ENCODE data around the gene KRTAP21-1. TPM values are rescaled to one million over a fixed set of nuclear protein-coding genes. Genes with fewer than 3 reads are reported as not detected.
"Not testable (repeated sequence)": the region's sequence is repeated elsewhere in the genome, so short reads cannot be mapped to it uniquely, and the experiment has no call there.

KRTAP21-1 gene
- total RNA-seq: not detected

DNA sequence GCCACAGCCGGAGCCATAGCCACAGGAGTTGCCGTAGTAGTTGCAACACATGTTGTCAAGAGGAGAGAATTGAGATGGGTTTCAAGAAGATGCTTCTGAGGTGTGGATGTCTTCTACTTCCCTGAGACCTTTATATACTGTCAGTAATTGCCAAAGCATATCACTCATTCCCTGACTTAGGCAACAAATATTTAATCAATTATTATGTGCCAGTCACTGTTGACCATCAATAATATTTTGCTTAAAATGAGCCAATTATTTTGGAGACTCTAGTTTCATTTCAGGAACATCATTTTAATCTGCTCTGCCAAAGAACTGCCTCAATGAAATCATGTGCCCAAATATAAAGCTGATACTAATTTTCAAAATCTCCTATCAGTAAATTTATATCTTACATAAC is at the start of gene KRTAP21-1:
Gene KRTAP21-1, minus strand, starts transcription at position 101 of the 400 bp plus-strand sequence. Its CDS starts 50 bp downstream, at position 51.
- DNase-seq; H3K27me3 ChIP-seq; H3K27ac ChIP-seq; ATAC-seq; H3K9me3 ChIP-seq; H3K4me1 ChIP-seq; H3K36me3 ChIP-seq (replicated peaks in 1 of 2; ENCODE audit: insufficient read depth in 1 of 2, low read depth in 2 of 2); H3K4me3 ChIP-seq; intact Hi-C loops (cut with DNase I): not testable (repeated sequence)
- 100% methylated on average over 2 of the region's 2 CpGs for WGBS, 2 donors

DNA sequence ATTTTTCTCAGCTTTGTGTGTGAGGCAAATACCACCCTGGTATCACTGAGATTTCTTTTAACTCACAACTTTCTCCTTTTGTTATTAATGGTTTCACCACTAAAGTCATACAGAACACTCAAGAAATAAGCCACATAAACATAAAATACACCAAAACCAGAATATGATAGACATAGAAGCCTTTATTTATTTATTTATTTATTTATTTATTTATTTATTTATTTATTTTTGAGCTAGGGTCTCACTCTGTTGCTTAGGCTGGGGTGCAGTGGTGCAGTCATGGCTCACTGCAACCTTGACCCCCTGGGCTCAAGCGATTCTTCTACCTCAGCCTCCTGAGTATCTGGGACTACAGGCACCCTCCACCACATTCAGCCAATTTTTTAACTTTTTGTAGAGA is 45.4 kb upstream of the KRTAP21-1 start:
- 92 to 96% methylated on average over 1 of the region's 1 CpG for WGBS, 2 donors
- TF ChIP-seq, protein P1, sequence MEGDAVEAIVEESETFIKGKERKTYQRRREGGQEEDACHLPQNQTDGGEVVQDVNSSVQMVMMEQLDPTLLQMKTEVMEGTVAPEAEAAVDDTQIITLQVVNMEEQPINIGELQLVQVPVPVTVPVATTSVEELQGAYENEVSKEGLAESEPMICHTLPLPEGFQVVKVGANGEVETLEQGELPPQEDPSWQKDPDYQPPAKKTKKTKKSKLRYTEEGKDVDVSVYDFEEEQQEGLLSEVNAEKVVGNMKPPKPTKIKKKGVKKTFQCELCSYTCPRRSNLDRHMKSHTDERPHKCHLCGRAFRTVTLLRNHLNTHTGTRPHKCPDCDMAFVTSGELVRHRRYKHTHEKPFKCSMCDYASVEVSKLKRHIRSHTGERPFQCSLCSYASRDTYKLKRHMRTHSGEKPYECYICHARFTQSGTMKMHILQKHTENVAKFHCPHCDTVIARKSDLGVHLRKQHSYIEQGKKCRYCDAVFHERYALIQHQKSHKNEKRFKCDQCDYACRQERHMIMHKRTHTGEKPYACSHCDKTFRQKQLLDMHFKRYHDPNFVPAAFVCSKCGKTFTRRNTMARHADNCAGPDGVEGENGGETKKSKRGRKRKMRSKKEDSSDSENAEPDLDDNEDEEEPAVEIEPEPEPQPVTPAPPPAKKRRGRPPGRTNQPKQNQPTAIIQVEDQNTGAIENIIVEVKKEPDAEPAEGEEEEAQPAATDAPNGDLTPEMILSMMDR (IDR thresholded peaks at IDR 0.05): no peak
- TF ChIP-seq POLR2A (IDR thresholded peaks at IDR 0.05): no peak
- no peaks in the 10 kb centered on the region for H3K36me3 ChIP-seq (replicated peaks in 1 of 2; ENCODE audit: insufficient read depth in 1 of 2, low read depth in 2 of 2)

DNA sequence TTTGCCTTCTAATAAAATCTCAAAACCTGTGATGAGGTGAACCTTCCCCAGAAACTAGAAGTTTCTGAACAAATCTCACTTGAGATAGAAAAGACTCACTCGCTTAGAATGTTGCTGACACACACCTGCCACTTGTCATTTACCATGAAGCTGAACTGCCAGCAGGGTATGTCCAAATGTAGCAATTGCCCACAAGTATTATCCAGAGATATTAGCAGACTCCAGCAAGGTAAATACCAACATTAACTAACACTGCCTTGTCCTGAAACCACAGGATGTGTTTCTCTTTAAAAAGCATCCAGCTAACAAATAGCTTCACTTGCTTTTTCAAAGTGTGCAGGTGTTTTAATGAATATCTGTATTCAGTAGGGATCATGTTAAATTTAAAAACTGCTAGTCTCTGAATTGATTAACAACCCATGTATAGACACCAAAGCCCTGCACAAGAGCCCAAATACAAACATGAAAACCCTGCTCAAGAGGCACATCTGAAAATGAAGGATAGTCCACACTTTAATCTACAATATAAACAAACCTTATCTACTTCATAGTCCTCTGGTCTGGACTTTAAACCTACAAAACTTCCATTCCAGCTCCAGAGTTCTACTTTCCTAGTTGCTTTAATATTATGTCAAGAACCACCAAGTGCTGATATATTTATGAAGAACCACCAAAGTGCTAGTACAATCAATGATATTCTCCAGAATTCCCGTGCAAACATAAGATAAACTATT is 38.5 kb upstream of the KRTAP21-1 start:
- TF ChIP-seq POLR2A (IDR thresholded peaks at IDR 0.05): no peak
- TF ChIP-seq, protein P1 (IDR thresholded peaks at IDR 0.05): no peak
- intact Hi-C loops (cut with DNase I): no loop called here
- WGBS, 2 donors: 15 to 22% methylated on average over 2 of the region's 2 CpGs

More for the DNA sequence above, 45.4 kb upstream of the KRTAP21-1 start:
- Histone ChIP-seq H3K27me3 (no peaks in the 10 kb centered on the region), H3K9me3 (no peaks in the 10 kb centered on the region), H3K27ac (no peak overlapping the region), H3K4me3 (no peak overlapping the region), H3K4me1 (no peaks in the 10 kb centered on the region)
- intact Hi-C loops (cut with DNase I): no loop called here
- no peak for ATAC-seq
- DNase-seq: no peak

DNA sequence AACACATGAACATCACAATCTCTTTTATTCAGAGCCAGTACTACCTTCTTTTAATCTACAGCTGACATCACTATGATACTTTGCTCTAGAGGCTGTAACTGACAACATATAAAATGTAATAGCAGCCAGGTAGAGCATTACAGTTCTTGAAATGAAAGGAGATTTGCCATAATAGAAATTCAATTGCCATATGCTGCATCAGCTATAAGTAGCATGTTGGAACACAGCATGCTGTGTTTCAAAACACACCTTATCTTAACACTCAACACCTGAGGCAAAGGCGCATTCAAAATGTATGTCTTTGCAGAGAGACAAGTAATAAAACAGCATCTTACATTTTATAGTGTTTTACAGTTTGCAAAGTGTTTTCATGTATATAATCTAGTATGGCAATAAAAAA is 24.0 kb upstream of the KRTAP21-1 start:
- no peaks in the 10 kb centered on the region for H3K4me1 ChIP-seq
- WGBS, 2 donors: 91 to 94% methylated on average over 1 of the region's 1 CpG

More for the DNA sequence above, 38.5 kb upstream of the KRTAP21-1 start:
- H3K27ac ChIP-seq: no peak overlapping the region
- ATAC-seq: peak; percentile 59
- H3K27me3 ChIP-seq: no peaks in the 10 kb centered on the region
- no peak overlapping the region for H3K4me3 ChIP-seq
- no peaks in the 10 kb centered on the region for H3K9me3 ChIP-seq
- peaks cover 3% of the 10 kb centered on the region for H3K4me1 ChIP-seq
- no peak for DNase-seq
- no peaks in the 10 kb centered on the region for H3K36me3 ChIP-seq (replicated peaks in 1 of 2; ENCODE audit: insufficient read depth in 1 of 2, low read depth in 2 of 2)

DNA sequence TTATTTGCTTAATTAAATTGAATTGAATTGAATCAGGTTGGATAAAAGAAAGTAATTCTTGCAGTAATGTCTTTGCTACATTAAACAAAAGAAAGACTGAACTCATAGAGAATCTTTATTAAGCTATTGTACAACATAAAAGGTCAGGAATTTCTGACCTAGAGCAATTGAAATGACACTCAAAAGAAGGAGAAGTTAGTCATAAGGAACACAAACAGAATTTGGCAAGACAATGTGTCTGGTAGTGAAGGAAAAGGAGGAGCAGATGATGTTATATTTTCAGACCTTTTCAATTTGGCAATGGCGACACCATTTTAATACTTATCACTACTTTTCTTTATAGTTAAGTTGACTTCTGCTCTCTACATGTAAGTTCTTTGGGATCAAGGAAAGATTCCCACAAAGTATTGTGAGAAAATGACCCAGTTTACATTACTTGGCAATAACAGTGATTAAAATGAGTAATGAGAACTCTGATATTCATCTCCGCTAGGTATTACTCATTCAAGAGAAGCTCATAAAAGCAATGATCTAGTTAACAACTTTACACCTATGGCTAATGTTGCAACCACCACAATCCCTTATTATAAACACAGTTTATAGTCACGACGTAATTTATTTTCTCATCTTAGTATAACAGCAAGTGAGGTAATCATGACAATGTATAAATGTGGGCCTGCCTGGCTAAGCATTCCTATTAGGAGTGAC is 14.7 kb upstream of the KRTAP21-1 start:
- intact Hi-C loops (cut with DNase I): no loop called here
- H3K4me3 ChIP-seq: no peak overlapping the region
- peaks cover 9% of the 10 kb centered on the region for H3K4me1 ChIP-seq
- ATAC-seq: no peak
- no peak for DNase-seq
- no peak for TF ChIP-seq POLR2A (IDR thresholded peaks at IDR 0.05)
- TF ChIP-seq, protein P1 (IDR thresholded peaks at IDR 0.05): no peak
- H3K27ac ChIP-seq: no peak overlapping the region
- no peaks in the 10 kb centered on the region for H3K27me3 ChIP-seq
- no peaks in the 10 kb centered on the region for H3K9me3 ChIP-seq
- H3K36me3 ChIP-seq (replicated peaks in 1 of 2; ENCODE audit: insufficient read depth in 1 of 2, low read depth in 2 of 2): no peaks in the 10 kb centered on the region
- WGBS, 2 donors: 87 to 92% methylated on average over 4 of the region's 4 CpGs

More for the DNA sequence above, 24.0 kb upstream of the KRTAP21-1 start:
- TF ChIP-seq, protein P1 (IDR thresholded peaks at IDR 0.05): no peak
- no peak for TF ChIP-seq POLR2A (IDR thresholded peaks at IDR 0.05)
- intact Hi-C loops (cut with DNase I): no loop called here
- H3K36me3 ChIP-seq (replicated peaks in 1 of 2; ENCODE audit: insufficient read depth in 1 of 2, low read depth in 2 of 2): no peaks in the 10 kb centered on the region
- no peaks in the 10 kb centered on the region for H3K27me3 ChIP-seq
- no peak overlapping the region for H3K4me3 ChIP-seq
- DNase-seq (no peak), ATAC-seq (no peak)
- no peaks in the 10 kb centered on the region for H3K9me3 ChIP-seq
- H3K27ac ChIP-seq: no peak overlapping the region

Measured in body of pancreas (tissue), 4 donors.